ENCODE data around the gene SIN3B.

DNA sequence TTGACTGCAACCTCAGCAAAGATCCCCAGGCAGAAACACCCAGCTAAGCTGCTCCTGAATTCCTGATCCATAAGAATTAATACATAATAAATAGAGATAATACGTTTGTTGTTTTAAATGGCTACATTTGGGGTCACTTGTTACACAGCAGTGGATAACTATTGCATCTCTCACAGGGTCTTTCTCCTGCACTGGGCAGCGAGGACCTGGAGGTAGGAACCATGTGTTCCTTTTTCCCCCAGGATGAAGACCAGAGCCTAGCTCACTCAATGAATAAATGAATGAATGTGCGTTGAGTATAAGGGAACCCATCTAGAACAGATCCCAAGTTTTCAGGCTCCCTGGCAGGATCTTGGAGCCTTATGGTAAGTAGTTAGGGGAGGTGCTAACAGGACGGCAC, 90.3 kb downstream of the SIN3B start:
- TF ChIP-seq CTCF (IDR thresholded peaks at IDR 0.05; ENCODE audit: low read length) (no peak), EZH2 (optimal IDR thresholded peaks at IDR 0.05; ENCODE audit: low read depth, low read length) (no peak)
